HepG2 (cell line): ENCODE measurements around the gene EGLN2. TPM values are rescaled to one million over a fixed set of nuclear protein-coding genes. Genes with fewer than 3 reads are reported as not detected.

Experiments
- ATAC-seq: fragments of 200-7000 bp; cut with Tn5 transposase; 3 replicates; pipeline ENCODE4 v1.9.1; 2020; ENCODE audit warnings: mild to moderate bottlenecking, moderate library complexity
- BruUV-seq: library from RNA; stranded (reverse); fragments of 400-500 nt; replicated peaks from 2 replicates; lab custom pipeline; 2021; lab: Mats Ljungman, UMichigan
- CTCF ChIA-PET: fragments of 300-600 bp; formaldehyde crosslinking; extraction: SDS; loops from one replicate; lab custom pipeline; 2021; ENCODE audit warnings: low total read pairs, inconsistent platforms, low intra/inter-chr PET ratio; lab: Yijun Ruan, JAX
- POLR2A ChIA-PET: fragments of 350-600 bp; sonication (Branson Sonifier 250); formaldehyde crosslinking; loops from one replicate; lab custom pipeline; 2020; ENCODE audit warnings: antibody characterized with exemption, inconsistent platforms; lab: Yijun Ruan, JAX
- DNase-seq: peaks from one replicate; pipeline ENCODE4 v3.0.0-alpha.2; 2015; ENCODE audit warnings: low spot score
- FAIRE-seq: peaks from 3 replicates; lab custom pipeline; 2011; peaks lifted over from hg19 to GRCh38; lab: Jason Lieb, UNC
- H2AFZ ChIP-seq: one replicate; pipeline ENCODE4 v1.6.1; 2011; ENCODE audit warnings: low read length, inconsistent platforms
- H3K27ac ChIP-seq: fragments of 300-600 bp; 3 replicates; pipeline ENCODE4 v1.8.0; 2011; ENCODE audit warnings: mixed run types, mild to moderate bottlenecking, mixed read lengths, low read length, inconsistent platforms; ENCODE audit not compliant: insufficient read depth; ENCODE audit errors: extremely low read length
- H3K27me3 ChIP-seq, 2 experiments: fragments of 200-600 bp in 1 of 2; 2 replicates in 1 of 2; 3 replicates in 1 of 2; pipeline versions ENCODE4 v1.6.0 to v1.8.0; 2011; ENCODE audit warnings: low read length in 2 of 2, mild to moderate bottlenecking in 2 of 2, moderate library complexity in 2 of 2, inconsistent platforms in 1 of 2; ENCODE audit not compliant: insufficient read depth in 2 of 2, control insufficient read depth in 1 of 2
- H3K36me3 ChIP-seq, 2 experiments: fragments of 200-600 bp in 1 of 2; replicated peaks in 1 of 2; 2 replicates in 1 of 2; 3 replicates in 1 of 2; pipeline versions ENCODE4 v1.5.1 to v1.8.0; 2011; ENCODE audit warnings: low read length in 2 of 2, inconsistent platforms in 1 of 2; ENCODE audit not compliant: insufficient read depth in 2 of 2, control insufficient read depth in 1 of 2
- H3K4me1 ChIP-seq: 2 replicates; pipeline ENCODE4 v1.5.1; 2012; ENCODE audit warnings: low read length, inconsistent platforms; ENCODE audit not compliant: insufficient read depth
- H3K4me2 ChIP-seq: 2 replicates; pipeline ENCODE4 v1.6.0; 2011; ENCODE audit warnings: low read depth, low read length, inconsistent platforms
- H3K4me3 ChIP-seq, 3 experiments: fragments of 200-600 bp in 1 of 3; sonication (generic), shearing (Covaris generic) in 1 of 3; replicated peaks in 1 of 3; 2 replicates each; pipeline ENCODE4 v1.5.1; 2011 to 2016; ENCODE audit warnings: low read length in 3 of 3, inconsistent platforms in 2 of 3, low read depth in 2 of 3, mild to moderate bottlenecking in 2 of 3, control low read depth in 1 of 3, mixed read lengths in 1 of 3; ENCODE audit not compliant: insufficient read depth in 1 of 3
- H3K79me2 ChIP-seq: one replicate; pipeline ENCODE4 v1.6.1; 2011; ENCODE audit warnings: low read length, inconsistent platforms; ENCODE audit not compliant: insufficient read depth
- H3K9ac ChIP-seq: 2 replicates; pipeline ENCODE4 v1.6.0; 2011; ENCODE audit warnings: mild to moderate bottlenecking, low read depth, low read length, inconsistent platforms; ENCODE audit not compliant: insufficient read depth
- H3K9me3 ChIP-seq: 2 replicates; pipeline ENCODE4 v1.5.1; 2012; ENCODE audit warnings: mild to moderate bottlenecking, low read length
- H4K20me1 ChIP-seq: 2 replicates; pipeline ENCODE4 v1.6.0; 2011; ENCODE audit warnings: inconsistent platforms, mild to moderate bottlenecking, low read length, moderate library complexity; ENCODE audit not compliant: insufficient read depth
- CBX5 ChIP-seq: sonication (generic); formaldehyde crosslinking; IDR thresholded peaks from 2 replicates; pipeline ENCODE4 v1.4.0; 2020; ENCODE audit warnings: missing genetic modification reagents, borderline replicate concordance
- CTCF ChIP-seq: sonication (generic); formaldehyde crosslinking; IDR thresholded peaks from 2 replicates; pipeline ENCODE4 v1.5.0; 2020; ENCODE audit warnings: mild to moderate bottlenecking, missing genetic modification reagents, moderate library complexity
- DMTF1 ChIP-seq: sonication (generic); formaldehyde crosslinking; IDR thresholded peaks from 2 replicates; pipeline ENCODE4 v1.4.0; 2020; ENCODE audit warnings: mild to moderate bottlenecking, missing genetic modification reagents
- ELF3 ChIP-seq: IDR thresholded peaks from 2 replicates; pipeline ENCODE4 v1.6.1; 2016; ENCODE audit warnings: missing genetic modification reagents, missing compliant biosample characterization
- EP300 ChIP-seq, 3 experiments: sonication (generic) in 1 of 3; formaldehyde crosslinking in 1 of 3; IDR thresholded peaks; 2 replicates each; pipeline versions ENCODE4 v1.5.1 to v1.6.1; 2011 to 2020; ENCODE audit warnings: low read depth in 2 of 3, low read length in 2 of 3, borderline replicate concordance in 1 of 3, improper control_type of control experiment in 1 of 3, mild to moderate bottlenecking in 1 of 3, missing genetic modification reagents in 1 of 3, moderate library complexity in 1 of 3
- FIP1L1 ChIP-seq: fragments of 200-400 bp; formaldehyde crosslinking; IDR thresholded peaks from 2 replicates; pipeline ENCODE4 v1.6.1; 2018; ENCODE audit warnings: low read depth, mild to moderate bottlenecking, low read length, moderate library complexity, borderline replicate concordance; ENCODE audit not compliant: insufficient read depth
- FOXK1 ChIP-seq: sonication (generic); formaldehyde crosslinking; IDR thresholded peaks from 2 replicates; pipeline ENCODE4 v1.4.0; 2020; ENCODE audit warnings: low read depth, missing genetic modification reagents, borderline replicate concordance
- JUN ChIP-seq: sonication (generic); formaldehyde crosslinking; IDR thresholded peaks from 2 replicates; pipeline ENCODE4 v1.4.0; 2020; ENCODE audit warnings: mild to moderate bottlenecking, missing genetic modification reagents
- MIER2 ChIP-seq: IDR thresholded peaks from 2 replicates; pipeline ENCODE4 v1.6.1; 2016; ENCODE audit warnings: missing biosample characterization, missing genetic modification reagents
- NCOR1 ChIP-seq: fragments of 200-600 bp; sonication (generic); IDR thresholded peaks from 2 replicates; pipeline ENCODE4 v1.7.0; 2017; ENCODE audit warnings: antibody characterized with exemption, low read length, borderline replicate concordance
- NR1H2 ChIP-seq: sonication (generic); formaldehyde crosslinking; IDR thresholded peaks from 2 replicates; pipeline ENCODE4 v1.8.1; 2022; ENCODE audit warnings: low read depth, missing genetic modification reagents, borderline replicate concordance
- PAF1 ChIP-seq: IDR thresholded peaks from 2 replicates; pipeline ENCODE4 v1.6.1; 2016; ENCODE audit warnings: missing genetic modification reagents, missing compliant biosample characterization
- POGZ ChIP-seq: sonication (generic); formaldehyde crosslinking; IDR thresholded peaks from 2 replicates; pipeline ENCODE4 v1.4.0; 2020; ENCODE audit warnings: mild to moderate bottlenecking, missing genetic modification reagents
- TGIF2 ChIP-seq: IDR thresholded peaks from 2 replicates; pipeline ENCODE4 v1.6.1; 2016; ENCODE audit warnings: control low read depth, missing compliant biosample characterization
- TRIM24 ChIP-seq: sonication (generic); formaldehyde crosslinking; IDR thresholded peaks from 2 replicates; pipeline ENCODE4 v1.8.0; 2022; ENCODE audit warnings: mild to moderate bottlenecking, missing genetic modification reagents
- U2AF1 ChIP-seq: fragments of 200-400 bp; formaldehyde crosslinking; optimal IDR thresholded peaks from 2 replicates; pipeline ENCODE3; 2017; ENCODE audit warnings: mild to moderate bottlenecking, low read depth, low read length
- YEATS4 ChIP-seq: sonication (generic); formaldehyde crosslinking; IDR thresholded peaks from 2 replicates; pipeline ENCODE4 v1.4.0; 2020; ENCODE audit warnings: missing genetic modification reagents, borderline replicate concordance
- ZNF136 ChIP-seq: sonication (generic); formaldehyde crosslinking; IDR thresholded peaks from 2 replicates; pipeline ENCODE4 v1.8.1; 2022; ENCODE audit warnings: low read depth, mild to moderate bottlenecking, moderate library complexity, missing genetic modification reagents
- ZNF275 ChIP-seq: sonication (generic); formaldehyde crosslinking; IDR thresholded peaks from 2 replicates; pipeline ENCODE4 v1.8.0; 2022; ENCODE audit warnings: missing genetic modification reagents, mild to moderate bottlenecking, inconsistent platforms, borderline replicate concordance
- ZNF34 ChIP-seq: sonication (generic); formaldehyde crosslinking; IDR thresholded peaks from 2 replicates; pipeline ENCODE4 v1.4.0; 2020; ENCODE audit warnings: mild to moderate bottlenecking, missing genetic modification reagents, borderline replicate concordance
- ZNF446 ChIP-seq: sonication (generic); formaldehyde crosslinking; IDR thresholded peaks from 2 replicates; pipeline ENCODE4 v1.5.0; 2020; ENCODE audit warnings: mild to moderate bottlenecking, missing genetic modification reagents
- ZNF670 ChIP-seq: sonication (generic); formaldehyde crosslinking; IDR thresholded peaks from 2 replicates; pipeline ENCODE4 v1.8.0; 2022; ENCODE audit warnings: mild to moderate bottlenecking, missing genetic modification reagents, borderline replicate concordance
- ZNF850 ChIP-seq: sonication (generic); formaldehyde crosslinking; conservative IDR thresholded peaks from 2 replicates; pipeline ENCODE4 v1.9.0; 2021; ENCODE audit warnings: mild to moderate bottlenecking, missing genetic modification reagents
- WGBS: methylation state at CpG from one replicate; pipeline ENCODE4 v1.1.6; 2017; ENCODE audit warnings: low lambda C conversion rate; 5-methylcytosine and 5-hydroxymethylcytosine counted together
- in situ Hi-C: cut with HindIII; loops from 2 replicates; pipeline ENCODE4 v1.10.0; 2017; ENCODE audit warnings: low pct_unique_long_range_greater_than_20kb; ENCODE audit not compliant: extremely low pct_ligation_motif_present
- intact Hi-C: fragments of 100-400 bp; cut with micrococcal nuclease; formaldehyde crosslinking; loops from one replicate; pipeline ENCODE4 v1.10.0; 2022; ENCODE audit not compliant: unreplicated experiment
- polyA plus RNA-seq, 8 experiments: library from polyadenylated mRNA; depleted of rRNA in 3 of 8; stranded (reverse) in 7 of 8; unstranded in 1 of 8; fragments of >200 nt; fragmentation: Illumina TruSeq in 4 of 8; extraction: Trizol in 4 of 8; gene quantifications; 2 replicates each; pipeline versions ENCODE4 v1.2.1 to v1.2.3, GENCODE V29; 2011 to 2016; ENCODE audit warnings: low read depth in 4 of 8, missing spikeins in 1 of 8, mixed read lengths in 1 of 8; ENCODE audit not compliant: insufficient read depth in 1 of 8
- total RNA-seq, 5 experiments: library from RNA; depleted of rRNA; stranded (reverse); fragments of >200 nt; fragmentation: Illumina TruSeq; extraction: Trizol; gene quantifications; 2 replicates each; pipeline ENCODE4 v1.2.3, GENCODE V29; 2016; ENCODE audit warnings: low read depth in 1 of 5

Gene EGLN2
- total and polyA plus RNA-seq, 2 of the 13 experiments (the other 11 are each of a cell fraction or from before 2014, with no cell fraction given) = 16.5 to 40.8 TPM

GRCh38 chr19:40813182-40813581 is 14.2 kb downstream of the EGLN2 start:
- intact Hi-C loops = no loop called here

GRCh38 chr19:40815223-40815622 is 16.2 kb downstream of the EGLN2 start:
- no TSS peak for BruUV-seq
- Histone ChIP-seq H3K4me2 (no peak overlapping the region), H3K4me1 (no peaks in the 10 kb centered on the region; the same call in none of the 2 replicates), H3K27me3 (no peaks in the 10 kb centered on the region), H3K9ac (no peak overlapping the region), H3K9me3 (no peaks in the 10 kb centered on the region), H3K79me2 (no peaks in the 10 kb centered on the region), H2AFZ (no peak overlapping the region), H3K4me3 (no peak overlapping the region), H3K27ac (no peak overlapping the region), H3K36me3 (no peaks in the 10 kb centered on the region), H4K20me1 (no peaks in the 10 kb centered on the region)
- in situ Hi-C loops (loop anchor here (10.0 kb wide), 1 partner anchor 320 kb away; no protein-coding TSS in a partner anchor), intact Hi-C loops (no loop called here)
- ChIA-PET POLR2A (no interaction called here), CTCF (no interaction called here)
- WGBS = 46% methylated on average over 4 of the region's 4 CpGs
- ATAC-seq (no peak), FAIRE-seq (no peak), DNase-seq (no peak)
- TF ChIP-seq ZNF275 (CRISPR knock-in tag) (no peak), MIER2 (CRISPR knock-in tag) (no peak), FOXK1 (no peak), NCOR1 (no peak), TGIF2 (CRISPR knock-in tag) (no peak), DMTF1 (CRISPR knock-in tag) (no peak), CTCF (CRISPR knock-in tag) (no peak)

More at GRCh38 chr19:40813182-40813581, 14.2 kb downstream of the EGLN2 start:
- no peaks in the 10 kb centered on the region; the same call in 1 of the 2 replicates for H3K4me1 ChIP-seq
- no peaks in the 10 kb centered on the region for H3K79me2 ChIP-seq
- no peak overlapping the region for H3K9ac ChIP-seq
- FAIRE-seq = no peak
- peaks cover 7 to 10% of the 10 kb centered on the region in 2 experiments; a peak in 2 of 5 replicates for H3K36me3 ChIP-seq
- H3K9me3 ChIP-seq = no peaks in the 10 kb centered on the region
- POLR2A ChIA-PET = no interaction called here
- no peaks in the 10 kb centered on the region for H4K20me1 ChIP-seq
- no peak for ATAC-seq
- BruUV-seq = no TSS peak
- no peak overlapping the region for H2AFZ ChIP-seq
- H3K4me2 ChIP-seq = no peak overlapping the region
- WGBS = 81% methylated on average over 3 of the region's 4 CpGs
- TF ChIP-seq NR1H2 = no peak
- TF ChIP-seq U2AF1 = no peak
- TF ChIP-seq POGZ (CRISPR knock-in tag) = no peak
- TF ChIP-seq ELF3 (CRISPR knock-in tag) = no peak
- no peak for TF ChIP-seq JUN (CRISPR knock-in tag)
- no peak for TF ChIP-seq CBX5 (CRISPR knock-in tag)
- no peak for TF ChIP-seq ZNF446 (CRISPR knock-in tag)
- TF ChIP-seq ZNF670 (CRISPR knock-in tag) = no peak
- no peak for TF ChIP-seq FIP1L1
- TF ChIP-seq YEATS4 (CRISPR knock-in tag) = no peak
- no peak for TF ChIP-seq ZNF850 (CRISPR knock-in tag)
- TF ChIP-seq PAF1 (CRISPR knock-in tag) = no peak
- no peak for TF ChIP-seq ZNF34 (CRISPR knock-in tag)
- no peak for TF ChIP-seq EP300 (IDR thresholded peaks at IDR 0.05; ENCODE audit: low read depth in 2 of 2, low read length in 2 of 2)
- no peak for TF ChIP-seq EP300 (CRISPR knock-in tag; IDR thresholded peaks at IDR 0.05; ENCODE audit: borderline replicate concordance)
- no peak for TF ChIP-seq TRIM24 (CRISPR knock-in tag)
- TF ChIP-seq ZNF136 (CRISPR knock-in tag) = no peak
- TF ChIP-seq, all 625 proteins: peak for 0
- Histone ChIP-seq H3K4me3 (no peak overlapping the region), H3K27ac (no peak overlapping the region), H3K27me3 (no peaks in the 10 kb centered on the region)
- DNase-seq = no peak
- CTCF ChIA-PET = no interaction called here
- in situ Hi-C loops = loop anchor here (10.0 kb wide), 1 partner anchor 322 kb away; no protein-coding TSS in a partner anchor
